ENCODE results near the gene ZNF346. TPM values are rescaled to one million over a fixed set of nuclear protein-coding genes. Genes with fewer than 3 reads are reported as not detected.
"Not testable (repeated sequence)": the region's sequence is repeated elsewhere in the genome, so short reads cannot be mapped to it uniquely, and the experiment has no call there.

ZNF346 gene
- total RNA-seq, 1 donor from 2014 or later, result 15.5 TPM

- peaks cover 2% of the 10 kb centered on the region for H3K36me3 ChIP-seq (ENCODE audit: control insufficient read depth, insufficient read depth, low read length)
These were observed 21.5 kb downstream of the ZNF346 start for GRCh38 chr5:177043958-177044357.

DNA sequence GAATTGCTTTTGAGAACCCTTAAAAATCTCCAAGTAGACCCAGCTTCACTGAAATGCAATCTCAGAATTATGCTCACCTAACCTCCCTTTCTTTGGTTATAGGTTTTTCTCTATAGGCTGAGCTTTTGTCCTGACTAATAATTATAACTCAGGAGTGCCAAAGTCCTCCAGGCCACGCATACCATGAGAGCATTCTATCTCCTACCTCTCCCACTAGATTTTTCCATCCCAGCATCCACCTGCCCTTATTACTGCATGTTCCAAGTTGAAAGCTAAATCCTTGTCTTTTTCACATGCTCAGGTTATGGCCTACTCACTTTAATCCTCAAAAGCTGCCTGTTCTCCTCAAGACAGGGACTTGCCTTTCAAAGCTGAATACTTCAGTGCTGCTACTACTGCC, 22.1 kb downstream of the ZNF346 start:
- Histone ChIP-seq H3K36me3 (ENCODE audit: control insufficient read depth, insufficient read depth, low read length) (peaks cover 2% of the 10 kb centered on the region), H3K27me3 (ENCODE audit: control insufficient read depth, insufficient read depth, low read length) (no peaks in the 10 kb centered on the region)

More at GRCh38 chr5:177043958-177044357, 21.5 kb downstream of the ZNF346 start:
- Histone ChIP-seq H3K4me3 (ENCODE audit: low read depth, low read length) (no peak overlapping the region), H3K27me3 (ENCODE audit: control insufficient read depth, insufficient read depth, low read length) (no peaks in the 10 kb centered on the region)
- TF ChIP-seq, protein P1, sequence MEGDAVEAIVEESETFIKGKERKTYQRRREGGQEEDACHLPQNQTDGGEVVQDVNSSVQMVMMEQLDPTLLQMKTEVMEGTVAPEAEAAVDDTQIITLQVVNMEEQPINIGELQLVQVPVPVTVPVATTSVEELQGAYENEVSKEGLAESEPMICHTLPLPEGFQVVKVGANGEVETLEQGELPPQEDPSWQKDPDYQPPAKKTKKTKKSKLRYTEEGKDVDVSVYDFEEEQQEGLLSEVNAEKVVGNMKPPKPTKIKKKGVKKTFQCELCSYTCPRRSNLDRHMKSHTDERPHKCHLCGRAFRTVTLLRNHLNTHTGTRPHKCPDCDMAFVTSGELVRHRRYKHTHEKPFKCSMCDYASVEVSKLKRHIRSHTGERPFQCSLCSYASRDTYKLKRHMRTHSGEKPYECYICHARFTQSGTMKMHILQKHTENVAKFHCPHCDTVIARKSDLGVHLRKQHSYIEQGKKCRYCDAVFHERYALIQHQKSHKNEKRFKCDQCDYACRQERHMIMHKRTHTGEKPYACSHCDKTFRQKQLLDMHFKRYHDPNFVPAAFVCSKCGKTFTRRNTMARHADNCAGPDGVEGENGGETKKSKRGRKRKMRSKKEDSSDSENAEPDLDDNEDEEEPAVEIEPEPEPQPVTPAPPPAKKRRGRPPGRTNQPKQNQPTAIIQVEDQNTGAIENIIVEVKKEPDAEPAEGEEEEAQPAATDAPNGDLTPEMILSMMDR (IDR thresholded peaks at IDR 0.05; ENCODE audit: insufficient read depth, low read length, poor library complexity, severe bottlenecking), result no peak
- no peak for DNase-seq (ENCODE audit: low read depth)

GRCh38 chr5:177045631-177046030, 23.1 kb downstream of the ZNF346 start:
- DNase-seq (ENCODE audit: low read depth), result no peak
- H3K27me3 ChIP-seq (ENCODE audit: control insufficient read depth, insufficient read depth, low read length), result no peaks in the 10 kb centered on the region
- H3K4me3 ChIP-seq (ENCODE audit: low read depth, low read length), result no peak overlapping the region
- H3K36me3 ChIP-seq (ENCODE audit: control insufficient read depth, insufficient read depth, low read length), result peaks cover 2% of the 10 kb centered on the region
- TF ChIP-seq, protein P1 (IDR thresholded peaks at IDR 0.05; ENCODE audit: insufficient read depth, low read length, poor library complexity, severe bottlenecking), result no peak

More for the DNA sequence above, 22.1 kb downstream of the ZNF346 start:
- TF ChIP-seq, protein P1 (IDR thresholded peaks at IDR 0.05; ENCODE audit: insufficient read depth, low read length, poor library complexity, severe bottlenecking), result no peak
- no peak overlapping the region for H3K4me3 ChIP-seq (ENCODE audit: low read depth, low read length)
- DNase-seq (ENCODE audit: low read depth), result no peak

- not testable (repeated sequence) for DNase-seq (ENCODE audit: low read depth); H3K27me3 ChIP-seq (ENCODE audit: control insufficient read depth, insufficient read depth, low read length); H3K36me3 ChIP-seq (ENCODE audit: control insufficient read depth, insufficient read depth, low read length); H3K4me3 ChIP-seq (ENCODE audit: low read depth, low read length)
These were observed 26.0 kb downstream of the ZNF346 start for GRCh38 chr5:177048531-177048930.

GRCh38 chr5:177049285-177049684, 26.8 kb downstream of the ZNF346 start:
- Histone ChIP-seq H3K4me3 (ENCODE audit: low read depth, low read length) (no peak overlapping the region), H3K27me3 (ENCODE audit: control insufficient read depth, insufficient read depth, low read length) (no peaks in the 10 kb centered on the region), H3K36me3 (ENCODE audit: control insufficient read depth, insufficient read depth, low read length) (peaks cover 2% of the 10 kb centered on the region)
- no peak for DNase-seq (ENCODE audit: low read depth)
- TF ChIP-seq, protein P1 (IDR thresholded peaks at IDR 0.05; ENCODE audit: insufficient read depth, low read length, poor library complexity, severe bottlenecking), result no peak

DNA sequence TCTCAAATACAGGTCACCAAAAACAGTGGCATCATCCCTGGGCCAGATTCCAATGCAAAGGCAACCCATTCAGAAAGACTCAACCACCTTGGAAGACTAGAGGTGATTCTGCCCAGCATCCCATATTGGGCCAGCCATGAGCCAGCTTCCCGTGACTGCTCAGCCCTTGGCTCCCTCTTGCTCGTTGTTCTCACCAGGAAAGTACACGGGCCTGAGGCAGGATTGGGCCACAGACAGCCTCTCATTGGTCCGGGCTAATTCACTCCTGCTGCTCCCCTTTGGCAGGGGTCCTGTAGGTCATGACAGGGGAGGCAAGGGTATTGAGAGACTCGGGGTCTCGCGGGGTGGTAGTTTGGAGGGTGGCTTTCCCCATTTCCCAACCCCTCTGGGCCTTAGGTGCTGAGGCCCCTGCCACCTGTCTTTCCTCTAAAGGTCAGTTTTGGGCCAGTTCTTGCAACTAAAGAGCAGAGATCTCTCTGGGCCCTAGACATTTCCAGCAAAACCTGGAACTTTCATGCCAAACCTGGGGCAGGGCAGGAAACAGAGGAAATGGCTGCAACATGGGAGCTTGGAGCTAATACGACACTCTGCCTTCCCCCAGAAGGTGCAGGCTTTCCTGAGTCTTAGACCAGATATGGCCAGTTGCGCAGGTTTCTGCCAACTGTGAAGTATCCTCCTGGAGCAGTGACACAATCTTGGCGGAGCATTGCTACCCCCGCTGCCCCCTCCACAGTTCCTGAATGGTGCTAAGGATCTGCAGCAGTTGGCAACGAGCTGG, 42.2 kb downstream of the ZNF346 start:
- no peak overlapping the region for H3K4me3 ChIP-seq (ENCODE audit: low read depth, low read length)
- peaks cover 1% of the 10 kb centered on the region for H3K36me3 ChIP-seq (ENCODE audit: control insufficient read depth, insufficient read depth, low read length)
- DNase-seq (ENCODE audit: low read depth), result no peak
- TF ChIP-seq, protein P1 (IDR thresholded peaks at IDR 0.05; ENCODE audit: insufficient read depth, low read length, poor library complexity, severe bottlenecking), result no peak
- no peaks in the 10 kb centered on the region for H3K27me3 ChIP-seq (ENCODE audit: control insufficient read depth, insufficient read depth, low read length)
